HFFc6 (cell line): Measurements from ENCODE around the gene GPR152. TPM values are rescaled to one million over a fixed set of nuclear protein-coding genes. Genes with fewer than 3 reads are reported as not detected.

Experiments used
- DNase-seq: peaks from one replicate; pipeline ENCODE4 v3.0.0-alpha.2; 2018
- H3K27ac Mint-ChIP-seq: 2 replicates; pipeline ENCODE4 v1.8.0; 2020; ENCODE audit warnings: mild to moderate bottlenecking, mixed read lengths
- H3K27me3 Mint-ChIP-seq: 2 replicates; pipeline ENCODE4 v1.8.0; 2021; ENCODE audit warnings: mild to moderate bottlenecking, moderate library complexity, mixed read lengths; ENCODE audit not compliant: insufficient read depth
- H3K36me3 Mint-ChIP-seq: 2 replicates; pipeline ENCODE4 v1.8.0; 2021; ENCODE audit warnings: low read depth, mixed read lengths
- H3K4me1 Mint-ChIP-seq: 2 replicates; pipeline ENCODE4 v1.8.0; 2020; ENCODE audit warnings: low read depth, mixed read lengths
- H3K4me3 Mint-ChIP-seq: 2 replicates; pipeline ENCODE4 v1.8.0; 2020; ENCODE audit warnings: mild to moderate bottlenecking, moderate library complexity, mixed read lengths
- H3K9me3 Mint-ChIP-seq: 2 replicates; pipeline ENCODE4 v1.8.0; 2020; ENCODE audit warnings: mild to moderate bottlenecking, mixed read lengths
- total RNA-seq, 6 experiments: library from RNA; stranded (reverse); fragmentation: NEBNext Ultra II Directional; extraction: Animal tissue kit (Norgen Biotek cat#: 25700); gene quantifications; 2 replicates in 1 of 6; 3 replicates in 5 of 6; pipeline ENCODE4 v1.2.3, GENCODE V29; 2021
- TF ChIP-seq, protein P1 (sequence below): fragments of 200-600 bp; sonication (generic); IDR thresholded peaks from 2 replicates; pipeline ENCODE4 v1.5.0; 2021; ENCODE audit warnings: antibody characterized with exemption, mild to moderate bottlenecking

GPR152 gene
- total RNA-seq, 6 experiments from 2014 or later, result not detected

- Mint-ChIP-seq H3K9me3 (no peaks in the 10 kb centered on the region), H3K4me3 (no peak overlapping the region), H3K36me3 (no peaks in the 10 kb centered on the region; the same call in 1 of the 2 replicates), H3K4me1 (peaks cover 10% of the 10 kb centered on the region; the same call in 1 of the 2 replicates), H3K27me3 (peaks cover 9% of the 10 kb centered on the region; the same call in 1 of the 2 replicates), H3K27ac (no peak overlapping the region)
- no peak for DNase-seq
- TF ChIP-seq, protein P1, sequence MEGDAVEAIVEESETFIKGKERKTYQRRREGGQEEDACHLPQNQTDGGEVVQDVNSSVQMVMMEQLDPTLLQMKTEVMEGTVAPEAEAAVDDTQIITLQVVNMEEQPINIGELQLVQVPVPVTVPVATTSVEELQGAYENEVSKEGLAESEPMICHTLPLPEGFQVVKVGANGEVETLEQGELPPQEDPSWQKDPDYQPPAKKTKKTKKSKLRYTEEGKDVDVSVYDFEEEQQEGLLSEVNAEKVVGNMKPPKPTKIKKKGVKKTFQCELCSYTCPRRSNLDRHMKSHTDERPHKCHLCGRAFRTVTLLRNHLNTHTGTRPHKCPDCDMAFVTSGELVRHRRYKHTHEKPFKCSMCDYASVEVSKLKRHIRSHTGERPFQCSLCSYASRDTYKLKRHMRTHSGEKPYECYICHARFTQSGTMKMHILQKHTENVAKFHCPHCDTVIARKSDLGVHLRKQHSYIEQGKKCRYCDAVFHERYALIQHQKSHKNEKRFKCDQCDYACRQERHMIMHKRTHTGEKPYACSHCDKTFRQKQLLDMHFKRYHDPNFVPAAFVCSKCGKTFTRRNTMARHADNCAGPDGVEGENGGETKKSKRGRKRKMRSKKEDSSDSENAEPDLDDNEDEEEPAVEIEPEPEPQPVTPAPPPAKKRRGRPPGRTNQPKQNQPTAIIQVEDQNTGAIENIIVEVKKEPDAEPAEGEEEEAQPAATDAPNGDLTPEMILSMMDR, result no peak
These were observed 14.7 kb downstream of the GPR152 start for GRCh38 chr11:67437809-67438157.

DNA sequence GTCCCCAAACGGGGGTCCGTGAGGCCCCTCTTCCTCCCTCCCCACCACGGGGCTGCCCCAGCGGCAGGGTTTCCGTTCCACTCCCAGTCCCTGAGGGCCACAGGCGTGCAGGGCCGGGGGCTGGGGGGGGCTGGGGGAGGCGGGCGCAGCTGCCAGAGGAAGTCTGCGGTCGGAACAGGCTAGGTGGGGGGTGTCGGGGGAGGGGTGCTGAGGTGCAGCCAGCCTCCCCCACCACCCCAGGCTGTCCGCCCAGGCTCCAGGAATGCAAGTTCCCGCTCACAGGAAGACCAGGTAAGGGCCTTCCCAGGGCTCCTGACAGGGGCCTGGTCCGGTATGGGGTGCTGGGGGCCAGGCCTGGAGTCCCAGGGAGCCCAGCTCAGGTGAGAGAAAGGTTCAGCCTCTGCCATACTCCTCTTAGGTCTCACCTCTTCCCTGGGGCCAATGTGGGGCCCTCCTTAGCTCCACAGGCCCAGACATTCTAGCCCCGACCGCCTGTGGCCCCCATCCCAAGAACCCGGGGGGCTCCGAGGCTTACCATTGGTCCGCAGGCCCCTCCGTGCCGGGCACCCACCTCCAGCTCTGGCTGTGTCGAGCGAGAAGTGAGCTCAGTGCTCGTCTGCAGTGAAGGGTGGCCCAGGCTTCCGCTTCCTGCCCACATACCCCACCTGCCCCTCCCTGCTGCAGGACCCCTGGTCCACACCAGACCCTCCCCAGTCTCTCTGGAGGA is 15.3 kb downstream of the GPR152 start, which contains the start of gene PTPRCAP:
Gene PTPRCAP (minus strand): TSS at position 601 of the 727 bp plus-strand sequence. CDS start 63 bp downstream, at position 538.
- H3K4me3 Mint-ChIP-seq, result no peak within 1 kb of the TSS
- H3K27ac Mint-ChIP-seq, result peak within 1 kb of the TSS; percentile 30; the same call in 1 of the 2 replicates
- peaks cover 1% of the 10 kb centered on the region for H3K36me3 Mint-ChIP-seq

GRCh38 chr11:67436459-67437081 is 16.0 kb downstream of the GPR152 start:
- peaks cover 9% of the 10 kb centered on the region for H3K27me3 Mint-ChIP-seq
- DNase-seq, result no peak
- peaks cover 8% of the 10 kb centered on the region for H3K36me3 Mint-ChIP-seq
- H3K27ac Mint-ChIP-seq, result peak overlapping the region; percentile 30; the same call in 1 of the 2 replicates
- H3K4me3 Mint-ChIP-seq, result no peak overlapping the region
- no peaks in the 10 kb centered on the region for H3K9me3 Mint-ChIP-seq
- H3K4me1 Mint-ChIP-seq, result no peaks in the 10 kb centered on the region
- TF ChIP-seq, protein P1, result no peak

More for the DNA sequence above, 15.3 kb downstream of the GPR152 start, which contains the start of gene PTPRCAP:
- peaks cover 4% of the 10 kb centered on the region; the same call in 1 of the 2 replicates for H3K4me1 Mint-ChIP-seq
- peaks cover 9% of the 10 kb centered on the region for H3K27me3 Mint-ChIP-seq
- no peak for DNase-seq
- H3K9me3 Mint-ChIP-seq, result no peaks in the 10 kb centered on the region
- TF ChIP-seq, protein P1, result no peak

DNA sequence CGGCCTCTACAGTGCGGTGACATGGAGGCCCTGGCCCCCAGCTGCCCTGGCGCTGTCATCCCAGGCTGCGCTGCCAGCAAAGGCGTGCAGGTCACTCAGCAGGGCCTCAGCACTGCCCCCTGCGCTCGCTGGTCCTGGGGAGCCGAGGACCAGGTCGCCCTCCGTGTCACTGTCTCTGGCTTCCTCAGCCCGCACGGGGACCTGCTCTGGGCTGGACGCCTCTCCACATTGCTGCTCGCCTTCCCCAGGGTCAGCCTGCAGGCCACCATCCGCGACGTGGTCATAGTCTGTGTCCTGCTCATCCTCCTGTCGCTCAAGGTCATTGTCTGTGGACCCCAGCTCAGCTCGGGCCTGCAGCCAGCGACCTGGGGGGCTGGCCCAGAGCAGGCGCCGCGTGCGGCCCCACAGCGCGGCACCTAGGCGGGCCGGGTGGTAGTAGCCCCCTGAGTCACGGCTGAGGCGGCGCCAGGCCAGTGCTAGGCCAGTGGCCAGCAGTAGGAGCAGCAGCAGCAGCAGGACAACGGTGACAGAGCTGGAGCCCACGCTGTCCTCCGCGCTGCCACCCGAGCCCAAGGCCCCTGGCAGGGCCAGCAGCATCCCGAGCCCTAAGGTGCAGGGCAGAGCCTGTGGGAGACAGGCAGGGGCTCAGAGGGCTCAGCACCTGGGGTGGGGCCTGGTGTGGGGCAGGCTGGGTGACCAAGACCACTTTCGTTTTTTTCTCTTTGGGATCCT is 16.6 kb downstream of the GPR152 start:
- Mint-ChIP-seq H3K27me3 (peaks cover 9% of the 10 kb centered on the region), H3K4me3 (no peak overlapping the region; the same call in 1 of the 2 replicates), H3K36me3 (peaks cover 8% of the 10 kb centered on the region), H3K9me3 (no peaks in the 10 kb centered on the region), H3K4me1 (no peaks in the 10 kb centered on the region), H3K27ac (no peak overlapping the region)
- DNase-seq, result no peak
- TF ChIP-seq, protein P1, result no peak

GRCh38 chr11:67435031-67435726 is 17.4 kb downstream of the GPR152 start:
- Mint-ChIP-seq H3K36me3 (peaks cover 8% of the 10 kb centered on the region), H3K27me3 (peaks cover 7% of the 10 kb centered on the region), H3K4me3 (no peak overlapping the region), H3K27ac (no peak overlapping the region), H3K9me3 (no peaks in the 10 kb centered on the region), H3K4me1 (no peaks in the 10 kb centered on the region)
- TF ChIP-seq, protein P1, result no peak
- DNase-seq, result no peak
